Skeletal muscle satellite cell (primary cell): Measurements from ENCODE around the gene TNFRSF8.

Experiments used
- H3K27me3 ChIP-seq: 2 replicates; pipeline ENCODE4 v1.7.0; 2013; ENCODE audit warnings: low read length; ENCODE audit not compliant: control insufficient read depth, insufficient read depth
- H3K36me3 ChIP-seq: 2 replicates; pipeline ENCODE4 v1.7.0; 2013; ENCODE audit warnings: mild to moderate bottlenecking, control low read depth, low read length; ENCODE audit not compliant: insufficient read depth
- H3K4me1 ChIP-seq: 2 replicates; pipeline ENCODE4 v1.7.0; 2013; ENCODE audit warnings: low read length; ENCODE audit not compliant: control insufficient read depth, insufficient read depth
- H3K4me2 ChIP-seq: 2 replicates; pipeline ENCODE4 v1.7.0; 2013; ENCODE audit warnings: mild to moderate bottlenecking, low read length
- H3K4me3 ChIP-seq: 2 replicates; pipeline ENCODE4 v1.7.0; 2013; ENCODE audit warnings: low read length
- H3K9ac ChIP-seq: 2 replicates; pipeline ENCODE4 v1.7.0; 2013; ENCODE audit warnings: mild to moderate bottlenecking, low read depth, low read length, moderate library complexity
- H3K9me3 ChIP-seq: replicated peaks from 2 replicates; pipeline ENCODE4 v1.7.0; 2013; ENCODE audit warnings: mild to moderate bottlenecking, control low read depth, low read length

Gene TNFRSF8

GRCh38 chr1:12128120-12128519 lies 65.0 kb downstream of the TNFRSF8 start:
- no peak overlapping the region for H3K9ac ChIP-seq
- no peak overlapping the region for H3K4me2 ChIP-seq
- peaks cover 12% of the 10 kb centered on the region for H3K27me3 ChIP-seq
- no peaks in the 10 kb centered on the region for H3K9me3 ChIP-seq
- peaks cover 17% of the 10 kb centered on the region for H3K4me1 ChIP-seq
- no peaks in the 10 kb centered on the region for H3K36me3 ChIP-seq
- H3K4me3 ChIP-seq = no peak overlapping the region

- H3K9ac ChIP-seq = no peak overlapping the region
- H3K4me3 ChIP-seq = no peak overlapping the region
- no peaks in the 10 kb centered on the region for H3K9me3 ChIP-seq
- H3K4me2 ChIP-seq = no peak overlapping the region
- peaks cover 6% of the 10 kb centered on the region for H3K27me3 ChIP-seq
- H3K4me1 ChIP-seq = peaks cover 20% of the 10 kb centered on the region
- H3K36me3 ChIP-seq = no peaks in the 10 kb centered on the region
Observed at GRCh38 chr1:12129624-12130023, 66.5 kb downstream of the TNFRSF8 start.

- H3K27me3 ChIP-seq = peaks cover 6% of the 10 kb centered on the region
- no peaks in the 10 kb centered on the region for H3K36me3 ChIP-seq
- peaks cover 20% of the 10 kb centered on the region for H3K4me1 ChIP-seq
Observed at GRCh38 chr1:12130466-12131130, 67.5 kb downstream of the TNFRSF8 start.

GRCh38 chr1:12132078-12132477 lies 69.0 kb downstream of the TNFRSF8 start:
- Histone ChIP-seq H3K4me3 (no peak overlapping the region), H3K27me3 (no peaks in the 10 kb centered on the region), H3K4me2 (no peak overlapping the region), H3K9ac (no peak overlapping the region), H3K36me3 (no peaks in the 10 kb centered on the region), H3K9me3 (no peaks in the 10 kb centered on the region), H3K4me1 (peaks cover 20% of the 10 kb centered on the region)

More at GRCh38 chr1:12130466-12131130, 67.5 kb downstream of the TNFRSF8 start:
- Histone ChIP-seq H3K4me2 (no peak overlapping the region), H3K4me3 (no peak overlapping the region), H3K9ac (no peak overlapping the region), H3K9me3 (no peaks in the 10 kb centered on the region)

GRCh38 chr1:12134716-12135115 lies 71.6 kb downstream of the TNFRSF8 start:
- H3K9me3 ChIP-seq = no peaks in the 10 kb centered on the region
- no peak overlapping the region for H3K9ac ChIP-seq
- H3K4me3 ChIP-seq = no peak overlapping the region
- peaks cover 24% of the 10 kb centered on the region for H3K4me1 ChIP-seq
- H3K36me3 ChIP-seq = no peaks in the 10 kb centered on the region
- H3K4me2 ChIP-seq = no peak overlapping the region
- H3K27me3 ChIP-seq = no peaks in the 10 kb centered on the region

- no peaks in the 10 kb centered on the region for H3K27me3 ChIP-seq
Observed at GRCh38 chr1:12135612-12136011, 72.5 kb downstream of the TNFRSF8 start.

GRCh38 chr1:12136916-12137610 lies 74.0 kb downstream of the TNFRSF8 start:
- no peak overlapping the region for H3K4me2 ChIP-seq
- no peak overlapping the region for H3K4me3 ChIP-seq
- H3K4me1 ChIP-seq = peaks cover 17% of the 10 kb centered on the region

More at GRCh38 chr1:12135612-12136011, 72.5 kb downstream of the TNFRSF8 start:
- no peaks in the 10 kb centered on the region for H3K9me3 ChIP-seq
- H3K4me2 ChIP-seq = no peak overlapping the region
- no peaks in the 10 kb centered on the region for H3K36me3 ChIP-seq
- no peak overlapping the region for H3K4me3 ChIP-seq
- H3K9ac ChIP-seq = no peak overlapping the region
- H3K4me1 ChIP-seq = peaks cover 24% of the 10 kb centered on the region

GRCh38 chr1:12138196-12139168 lies 75.4 kb downstream of the TNFRSF8 start:
- Histone ChIP-seq H3K4me2 (no peak overlapping the region), H3K9me3 (no peaks in the 10 kb centered on the region), H3K27me3 (no peaks in the 10 kb centered on the region), H3K4me3 (no peak overlapping the region), H3K9ac (no peak overlapping the region), H3K36me3 (no peaks in the 10 kb centered on the region), H3K4me1 (peaks cover 12% of the 10 kb centered on the region)

More at GRCh38 chr1:12136916-12137610, 74.0 kb downstream of the TNFRSF8 start:
- Histone ChIP-seq H3K9ac (no peak overlapping the region), H3K27me3 (no peaks in the 10 kb centered on the region), H3K36me3 (no peaks in the 10 kb centered on the region), H3K9me3 (no peaks in the 10 kb centered on the region)

- Histone ChIP-seq H3K9ac (no peak overlapping the region), H3K4me1 (peaks cover 24% of the 10 kb centered on the region)
Observed at GRCh38 chr1:12140016-12140415, 76.9 kb downstream of the TNFRSF8 start.

GRCh38 chr1:12140515-12141162 lies 77.5 kb downstream of the TNFRSF8 start:
- Histone ChIP-seq H3K4me2 (no peak overlapping the region), H3K27me3 (no peaks in the 10 kb centered on the region), H3K4me3 (no peak overlapping the region), H3K4me1 (peaks cover 26% of the 10 kb centered on the region), H3K36me3 (no peaks in the 10 kb centered on the region), H3K9ac (no peak overlapping the region), H3K9me3 (no peaks in the 10 kb centered on the region)

More at GRCh38 chr1:12140016-12140415, 76.9 kb downstream of the TNFRSF8 start:
- Histone ChIP-seq H3K4me2 (no peak overlapping the region), H3K9me3 (no peaks in the 10 kb centered on the region), H3K27me3 (no peaks in the 10 kb centered on the region), H3K4me3 (no peak overlapping the region), H3K36me3 (no peaks in the 10 kb centered on the region)
